OCI-LY1 (cell line): Measurements from ENCODE around the gene PAX4.

Experiments used
- H2AFZ ChIP-seq: fragments of 200-600 bp; sonication (generic), shearing (Covaris generic); 2 replicates; pipeline ENCODE4 v1.6.0; 2014; ENCODE audit warnings: antibody characterized with exemption, mild to moderate bottlenecking, low read length
- H3F3A ChIP-seq: fragments of 200-600 bp; sonication (generic), shearing (Covaris generic); 2 replicates; pipeline ENCODE4 v1.6.0; 2014; ENCODE audit warnings: mild to moderate bottlenecking, antibody characterized with exemption, low read length, moderate library complexity; ENCODE audit not compliant: insufficient read depth
- H3K27ac ChIP-seq: fragments of 200-600 bp; sonication (generic); 2 replicates; pipeline ENCODE4 v1.5.1; 2014; ENCODE audit warnings: low read length, mixed run types, mild to moderate bottlenecking, low read depth; ENCODE audit not compliant: poor library complexity, severe bottlenecking
- H3K27me3 ChIP-seq: fragments of 200-600 bp; sonication (generic); 2 replicates; pipeline ENCODE4 v1.6.0; 2014; ENCODE audit warnings: antibody characterized with exemption, mild to moderate bottlenecking, low read length, moderate library complexity; ENCODE audit not compliant: insufficient read depth
- H3K36me3 ChIP-seq: fragments of 200-600 bp; sonication (generic); 2 replicates; pipeline ENCODE4 v1.6.1; 2014; ENCODE audit warnings: mild to moderate bottlenecking, antibody characterized with exemption, low read length, moderate library complexity, mixed read lengths; ENCODE audit not compliant: insufficient read depth
- H3K4me1 ChIP-seq: fragments of 200-600 bp; sonication (generic); 2 replicates; pipeline ENCODE4 v1.5.1; 2014; ENCODE audit warnings: mild to moderate bottlenecking, low read length, moderate library complexity; ENCODE audit not compliant: insufficient read depth, severe bottlenecking
- H3K4me2 ChIP-seq: fragments of 200-600 bp; sonication (generic), shearing (Covaris generic); 2 replicates; pipeline ENCODE4 v1.6.1; 2014; ENCODE audit warnings: low read length
- H3K4me3 ChIP-seq: fragments of 200-600 bp; sonication (generic); 2 replicates; pipeline ENCODE4 v1.5.1; 2014; ENCODE audit warnings: low read length, low read depth, mild to moderate bottlenecking, mixed read lengths; ENCODE audit not compliant: poor library complexity, severe bottlenecking
- H3K79me2 ChIP-seq: fragments of 200-600 bp; shearing (Covaris generic); 2 replicates; pipeline ENCODE4 v1.6.1; 2016; ENCODE audit warnings: mixed run types, low read length, mixed read lengths; ENCODE audit not compliant: insufficient read depth
- H3K9ac ChIP-seq: fragments of 200-600 bp; sonication (generic), shearing (Covaris generic); 2 replicates; pipeline ENCODE4 v1.6.1; 2014; ENCODE audit warnings: mild to moderate bottlenecking, low read length, mixed read lengths
- H3K9me2 ChIP-seq: fragments of 200-600 bp; sonication (generic), shearing (Covaris generic); 2 replicates; pipeline ENCODE4 v1.6.1; 2014; ENCODE audit warnings: low read depth, mild to moderate bottlenecking, low read length, mixed read lengths
- H3K9me3 ChIP-seq: fragments of 200-600 bp; shearing (Covaris generic); 2 replicates; pipeline ENCODE4 v1.6.1; 2014; ENCODE audit warnings: low read length, mixed read lengths
- H4K20me1 ChIP-seq: fragments of 200-600 bp; sonication (generic), shearing (Covaris generic); 2 replicates; pipeline ENCODE4 v1.6.0; 2016; ENCODE audit warnings: mild to moderate bottlenecking, low read length; ENCODE audit not compliant: insufficient read depth
- EZH2 ChIP-seq: fragments of 200-600 bp; sonication (generic), shearing (Covaris generic); IDR thresholded peaks from 2 replicates; pipeline ENCODE4 v1.8.0; 2017; ENCODE audit warnings: borderline replicate concordance, mixed run types, mild to moderate bottlenecking, antibody characterized with exemption, low read length, moderate library complexity, mixed read lengths
- TF ChIP-seq, protein P1 (sequence below): fragments of 200-600 bp; sonication (generic), shearing (Covaris generic); IDR thresholded peaks from 2 replicates; pipeline ENCODE4 v1.5.1; 2017; ENCODE audit warnings: mild to moderate bottlenecking, antibody characterized with exemption, low read length, moderate library complexity, mixed read lengths

PAX4 gene

GRCh38 chr7:127652333-127653248 lies 34.6 kb upstream of the PAX4 start:
- TF ChIP-seq, protein P1, sequence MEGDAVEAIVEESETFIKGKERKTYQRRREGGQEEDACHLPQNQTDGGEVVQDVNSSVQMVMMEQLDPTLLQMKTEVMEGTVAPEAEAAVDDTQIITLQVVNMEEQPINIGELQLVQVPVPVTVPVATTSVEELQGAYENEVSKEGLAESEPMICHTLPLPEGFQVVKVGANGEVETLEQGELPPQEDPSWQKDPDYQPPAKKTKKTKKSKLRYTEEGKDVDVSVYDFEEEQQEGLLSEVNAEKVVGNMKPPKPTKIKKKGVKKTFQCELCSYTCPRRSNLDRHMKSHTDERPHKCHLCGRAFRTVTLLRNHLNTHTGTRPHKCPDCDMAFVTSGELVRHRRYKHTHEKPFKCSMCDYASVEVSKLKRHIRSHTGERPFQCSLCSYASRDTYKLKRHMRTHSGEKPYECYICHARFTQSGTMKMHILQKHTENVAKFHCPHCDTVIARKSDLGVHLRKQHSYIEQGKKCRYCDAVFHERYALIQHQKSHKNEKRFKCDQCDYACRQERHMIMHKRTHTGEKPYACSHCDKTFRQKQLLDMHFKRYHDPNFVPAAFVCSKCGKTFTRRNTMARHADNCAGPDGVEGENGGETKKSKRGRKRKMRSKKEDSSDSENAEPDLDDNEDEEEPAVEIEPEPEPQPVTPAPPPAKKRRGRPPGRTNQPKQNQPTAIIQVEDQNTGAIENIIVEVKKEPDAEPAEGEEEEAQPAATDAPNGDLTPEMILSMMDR = no peak
- no peak for TF ChIP-seq EZH2
- H3K9me3 ChIP-seq = no peaks in the 10 kb centered on the region
- H3K9me2 ChIP-seq = no peaks in the 10 kb centered on the region
- peak overlapping the region; percentile 78 for H3K9ac ChIP-seq
- no peak overlapping the region for H3K27ac ChIP-seq
- H3K4me3 ChIP-seq = peak overlapping the region; percentile 72
- no peaks in the 10 kb centered on the region for H4K20me1 ChIP-seq
- H3K4me1 ChIP-seq = peaks cover 42% of the 10 kb centered on the region
- no peak overlapping the region for H2AFZ ChIP-seq
- no peaks in the 10 kb centered on the region for H3F3A ChIP-seq
- peaks cover 54% of the 10 kb centered on the region for H3K79me2 ChIP-seq
- H3K27me3 ChIP-seq = no peaks in the 10 kb centered on the region
- peak overlapping the region; percentile 93 for H3K4me2 ChIP-seq
- H3K36me3 ChIP-seq = peaks cover 32% of the 10 kb centered on the region

DNA sequence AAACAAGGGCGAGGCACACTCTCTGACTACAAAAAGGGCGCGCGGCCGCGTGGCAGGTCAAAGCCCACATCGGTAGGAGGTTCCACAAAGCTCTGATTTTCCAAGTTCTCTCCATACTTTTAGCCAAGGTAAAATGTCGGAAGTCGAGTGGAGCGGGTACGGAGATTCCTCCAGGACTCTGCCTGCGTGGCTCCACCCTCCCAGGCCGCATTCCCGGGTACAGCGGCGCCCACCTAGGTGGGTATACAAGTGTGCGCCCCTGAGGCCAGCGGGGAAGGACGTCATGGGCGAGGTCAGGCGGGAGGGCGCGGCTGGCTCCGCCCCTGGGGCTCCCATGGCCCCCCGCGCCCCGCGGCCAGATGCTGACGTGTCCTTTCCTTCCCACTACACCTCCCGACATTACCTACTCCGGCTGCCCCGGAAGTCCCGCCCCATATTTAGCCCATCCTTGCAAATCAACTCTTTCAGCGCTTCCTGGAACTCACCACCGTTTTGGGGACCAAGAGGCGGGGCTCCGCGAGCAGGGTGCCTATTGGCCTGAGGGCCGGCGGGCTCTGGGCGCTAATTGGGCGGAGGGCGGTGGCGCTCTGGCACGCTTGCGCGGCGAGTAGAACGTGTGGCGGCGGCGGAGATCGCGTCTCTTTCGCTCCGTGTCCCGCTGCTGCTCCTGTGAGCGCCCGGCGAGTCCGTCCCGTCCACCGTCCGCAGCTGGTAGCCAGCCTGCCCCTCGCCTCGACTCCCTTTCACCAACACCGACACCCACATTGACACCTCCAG lies 33.8 kb upstream of the PAX4 start, which contains the start of gene SND1:
Gene SND1, plus strand, starts transcription at position 639 of the 777 bp plus-strand sequence. CDS start 180 bp downstream, outside the sequence.
- Histone ChIP-seq H3K9me3 (no peaks in the 10 kb centered on the region), H3K27me3 (no peaks in the 10 kb centered on the region), H3K9me2 (no peaks in the 10 kb centered on the region), H3K27ac (peak within 1 kb of the TSS; percentile 15), H3K36me3 (peaks cover 23% of the 10 kb centered on the region), H3K4me1 (peaks cover 42% of the 10 kb centered on the region), H4K20me1 (no peaks in the 10 kb centered on the region), H2AFZ (peak within 1 kb of the TSS; percentile 21), H3K4me2 (peak within 1 kb of the TSS; percentile 93), H3K4me3 (peak within 1 kb of the TSS; percentile 72), H3K79me2 (peaks cover 46% of the 10 kb centered on the region), H3K9ac (peak within 1 kb of the TSS; percentile 78), H3F3A (no peaks in the 10 kb centered on the region)
- TF ChIP-seq EZH2 = no peak
- TF ChIP-seq, protein P1 = no peak

DNA sequence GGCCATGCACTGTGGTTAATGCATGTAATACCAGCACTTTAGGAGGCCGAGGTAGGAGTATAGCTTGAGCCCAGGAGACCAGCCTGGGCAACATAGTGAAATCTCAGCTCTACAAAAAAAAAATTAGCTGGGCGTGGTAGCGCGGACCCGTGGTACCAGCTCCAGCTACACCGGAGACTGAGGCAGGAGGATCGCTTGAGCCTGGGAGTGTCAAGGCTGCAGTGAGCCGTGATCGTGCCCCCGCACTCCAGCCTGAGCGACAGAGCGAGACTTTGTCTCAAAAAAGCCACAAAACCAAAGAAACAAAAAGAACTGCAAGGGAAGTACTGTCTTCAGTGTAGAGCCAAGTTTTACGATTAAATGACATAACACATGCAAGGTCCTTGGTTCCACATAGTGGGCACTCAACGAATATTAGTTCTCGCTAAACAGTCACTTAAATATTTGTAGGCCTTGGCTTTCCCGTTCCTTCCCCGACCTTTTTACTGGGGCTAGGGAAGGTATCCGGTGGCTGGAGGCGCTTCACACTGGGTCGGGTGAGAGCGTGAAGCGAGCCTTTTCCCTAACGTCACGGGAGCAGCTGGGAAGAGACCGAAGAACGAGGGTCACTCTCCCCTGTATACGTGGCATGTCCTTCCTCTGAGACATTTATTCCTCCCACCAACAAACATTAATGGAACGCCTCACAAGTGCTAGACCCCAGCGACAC lies 33.1 kb upstream of the PAX4 start:
- no peaks in the 10 kb centered on the region for H3K9me2 ChIP-seq
- peak overlapping the region; percentile 72 for H3K4me3 ChIP-seq
- no peaks in the 10 kb centered on the region for H4K20me1 ChIP-seq
- H2AFZ ChIP-seq = peak overlapping the region; percentile 21
- peaks cover 18% of the 10 kb centered on the region for H3K36me3 ChIP-seq
- peaks cover 42% of the 10 kb centered on the region for H3K4me1 ChIP-seq
- no peaks in the 10 kb centered on the region for H3K9me3 ChIP-seq
- H3K79me2 ChIP-seq = peaks cover 39% of the 10 kb centered on the region
- H3K4me2 ChIP-seq = peak overlapping the region; percentile 79
- TF ChIP-seq, protein P1 = no peak
- no peak for TF ChIP-seq EZH2
- no peaks in the 10 kb centered on the region for H3K27me3 ChIP-seq
- no peaks in the 10 kb centered on the region for H3F3A ChIP-seq
- H3K27ac ChIP-seq = peak overlapping the region; percentile 15
- H3K9ac ChIP-seq = peak overlapping the region; percentile 78
